Measurements from ENCODE around the gene RICTOR. TPM values are rescaled to one million over a fixed set of nuclear protein-coding genes. Genes with fewer than 3 reads are reported as not detected.

RICTOR gene
- total and polyA plus RNA-seq, 9 of the 15 experiments (the other 6 are each of a cell fraction or from before 2014, with no cell fraction given), result 13.9 to 46.6 (median 22.6) TPM

DNA sequence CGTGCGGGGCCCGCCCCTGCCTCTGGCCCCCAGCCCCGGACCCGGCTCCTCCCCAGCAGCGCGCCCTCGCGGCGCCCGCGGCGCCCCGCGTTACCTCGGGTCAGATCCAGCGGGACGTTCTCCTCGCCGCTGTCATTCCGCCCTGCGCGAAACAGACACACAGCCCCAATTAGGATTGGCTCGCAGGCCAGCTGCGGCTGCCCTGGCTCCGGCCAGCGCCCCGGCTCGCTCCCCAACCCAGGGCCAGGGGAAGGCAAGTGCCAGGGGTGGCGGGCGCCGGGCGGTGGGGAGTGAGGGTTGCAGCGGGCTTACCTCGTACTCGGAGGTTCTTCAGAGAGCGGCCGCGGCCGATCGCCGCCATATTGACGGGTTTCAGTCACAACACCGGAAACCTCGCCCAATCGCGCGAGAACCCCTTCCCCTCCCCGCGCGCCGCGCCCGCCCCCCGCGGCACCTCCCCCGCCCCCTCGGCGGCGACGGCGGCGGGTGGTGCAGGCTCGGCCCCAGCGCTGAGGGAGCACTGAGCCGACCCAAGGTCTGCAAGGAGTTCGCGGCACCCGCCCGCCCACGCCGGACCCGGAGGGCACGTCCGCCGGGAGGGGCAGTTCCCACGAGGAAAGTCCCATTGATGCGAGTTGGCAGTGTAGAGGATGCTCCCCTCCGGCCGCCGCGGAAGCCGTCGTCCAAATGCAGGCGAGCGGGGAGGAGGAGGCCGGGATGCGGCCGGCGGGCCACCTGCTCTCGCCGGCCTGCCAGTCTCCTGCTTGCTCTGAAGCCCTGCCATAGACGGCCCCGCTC lies at the start of gene RICTOR (continued):
- TF ChIP-seq, protein P1, sequence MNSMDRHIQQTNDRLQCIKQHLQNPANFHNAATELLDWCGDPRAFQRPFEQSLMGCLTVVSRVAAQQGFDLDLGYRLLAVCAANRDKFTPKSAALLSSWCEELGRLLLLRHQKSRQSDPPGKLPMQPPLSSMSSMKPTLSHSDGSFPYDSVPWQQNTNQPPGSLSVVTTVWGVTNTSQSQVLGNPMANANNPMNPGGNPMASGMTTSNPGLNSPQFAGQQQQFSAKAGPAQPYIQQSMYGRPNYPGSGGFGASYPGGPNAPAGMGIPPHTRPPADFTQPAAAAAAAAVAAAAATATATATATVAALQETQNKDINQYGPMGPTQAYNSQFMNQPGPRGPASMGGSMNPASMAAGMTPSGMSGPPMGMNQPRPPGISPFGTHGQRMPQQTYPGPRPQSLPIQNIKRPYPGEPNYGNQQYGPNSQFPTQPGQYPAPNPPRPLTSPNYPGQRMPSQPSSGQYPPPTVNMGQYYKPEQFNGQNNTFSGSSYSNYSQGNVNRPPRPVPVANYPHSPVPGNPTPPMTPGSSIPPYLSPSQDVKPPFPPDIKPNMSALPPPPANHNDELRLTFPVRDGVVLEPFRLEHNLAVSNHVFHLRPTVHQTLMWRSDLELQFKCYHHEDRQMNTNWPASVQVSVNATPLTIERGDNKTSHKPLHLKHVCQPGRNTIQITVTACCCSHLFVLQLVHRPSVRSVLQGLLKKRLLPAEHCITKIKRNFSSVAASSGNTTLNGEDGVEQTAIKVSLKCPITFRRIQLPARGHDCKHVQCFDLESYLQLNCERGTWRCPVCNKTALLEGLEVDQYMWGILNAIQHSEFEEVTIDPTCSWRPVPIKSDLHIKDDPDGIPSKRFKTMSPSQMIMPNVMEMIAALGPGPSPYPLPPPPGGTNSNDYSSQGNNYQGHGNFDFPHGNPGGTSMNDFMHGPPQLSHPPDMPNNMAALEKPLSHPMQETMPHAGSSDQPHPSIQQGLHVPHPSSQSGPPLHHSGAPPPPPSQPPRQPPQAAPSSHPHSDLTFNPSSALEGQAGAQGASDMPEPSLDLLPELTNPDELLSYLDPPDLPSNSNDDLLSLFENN (IDR thresholded peaks at IDR 0.05; ENCODE audit: low read depth in 2 of 2, low read length in 2 of 2), result no peak
- TF ChIP-seq ZC3H8 (IDR thresholded peaks at IDR 0.05) (no peak), MXI1 (IDR thresholded peaks at IDR 0.05; ENCODE audit: low read depth, low read length) (no peak), NEUROD1 (IDR thresholded peaks at IDR 0.05; ENCODE audit: borderline replicate concordance, low read depth, low read length, partially characterized antibody) (peak; percentile 12), SIN3A (IDR thresholded peaks at IDR 0.05; ENCODE audit: borderline replicate concordance in 2 of 2, control insufficient read depth in 1 of 2, low read depth in 2 of 2, low read length in 2 of 2) (peak in 1 of 2 experiments; percentile 44; a peak in 2 of 4 replicates), HNRNPK (IDR thresholded peaks at IDR 0.05; ENCODE audit: low read depth, low read length, poor library complexity, severe bottlenecking) (no peak), HES1 (IDR thresholded peaks at IDR 0.05; ENCODE audit: low read depth) (no peak), BCOR (IDR thresholded peaks at IDR 0.05) (no peak), PHB2 (IDR thresholded peaks at IDR 0.05; ENCODE audit: low read depth) (no peak), ZNF347 (CRISPR knock-in tag; IDR thresholded peaks at IDR 0.05; ENCODE audit: low read depth) (no peak), LARP7 (IDR thresholded peaks at IDR 0.05) (0 out of 2 replicates have a peak, but pooled peaks have one; percentile 28), U2AF2 (optimal IDR thresholded peaks at IDR 0.05; ENCODE audit: low read depth, low read length) (no peak), MCM5 (IDR thresholded peaks at IDR 0.05; ENCODE audit: low read depth) (no peak), EHMT2 (IDR thresholded peaks at IDR 0.05) (no peak), POLR2A (conservative IDR thresholded peaks at IDR 0.05) (peak; percentile 92), EP400 (IDR thresholded peaks at IDR 0.05) (peak; percentile 57; the same call in 1 of the 2 replicates), GABPA (tag; conservative IDR thresholded peaks at IDR 0.05; ENCODE audit: low read depth) (peak; percentile 72), ZNF12 (CRISPR knock-in tag; IDR thresholded peaks at IDR 0.05) (no peak), FOXP1 (CRISPR knock-in tag; IDR thresholded peaks at IDR 0.05) (no peak; the same call in 1 of the 2 replicates), HDAC1 (IDR thresholded peaks at IDR 0.05) (peak in 1 of 2 experiments; percentile 81; a peak in 2 of 4 replicates), E4F1 (CRISPR knock-in tag; IDR thresholded peaks at IDR 0.05; ENCODE audit: borderline replicate concordance) (no peak)
- TF ChIP-seq, protein P2, sequence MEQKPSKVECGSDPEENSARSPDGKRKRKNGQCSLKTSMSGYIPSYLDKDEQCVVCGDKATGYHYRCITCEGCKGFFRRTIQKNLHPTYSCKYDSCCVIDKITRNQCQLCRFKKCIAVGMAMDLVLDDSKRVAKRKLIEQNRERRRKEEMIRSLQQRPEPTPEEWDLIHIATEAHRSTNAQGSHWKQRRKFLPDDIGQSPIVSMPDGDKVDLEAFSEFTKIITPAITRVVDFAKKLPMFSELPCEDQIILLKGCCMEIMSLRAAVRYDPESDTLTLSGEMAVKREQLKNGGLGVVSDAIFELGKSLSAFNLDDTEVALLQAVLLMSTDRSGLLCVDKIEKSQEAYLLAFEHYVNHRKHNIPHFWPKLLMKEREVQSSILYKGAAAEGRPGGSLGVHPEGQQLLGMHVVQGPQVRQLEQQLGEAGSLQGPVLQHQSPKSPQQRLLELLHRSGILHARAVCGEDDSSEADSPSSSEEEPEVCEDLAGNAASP (IDR thresholded peaks at IDR 0.05), result no peak
